Suprapubic skin (tissue), 4 donors: ENCODE results near the gene CDK5RAP1.

Source experiments
- EP300 ChIP-seq: sonication (generic); formaldehyde crosslinking; IDR thresholded peaks from one replicate; pipeline ENCODE4 v1.6.1; 2017; ENCODE audit warnings: antibody characterized with exemption
- POLR2A ChIP-seq, 2 donors: fragments of 450-650 bp; IDR thresholded peaks; one replicate each; pipeline ENCODE4 v1.6.1; 2017; ENCODE audit warnings: antibody characterized with exemption in 2 of 2, mild to moderate bottlenecking in 2 of 2, moderate library complexity in 2 of 2
- POLR2AphosphoS5 ChIP-seq, 3 donors: sonication (generic); formaldehyde crosslinking; IDR thresholded peaks; one replicate each; pipeline ENCODE4 v1.6.1; 2017; ENCODE audit warnings: antibody characterized with exemption in 3 of 3
- TF ChIP-seq, protein P1 (sequence below), 2 donors: fragments of 200-600 bp in 1 of 2; fragments of 450-650 bp in 1 of 2; sonication (generic) in 1 of 2; IDR thresholded peaks; one replicate each; pipeline ENCODE4 v1.5.1; 2016 to 2019; ENCODE audit warnings: antibody characterized with exemption in 2 of 2, mild to moderate bottlenecking in 1 of 2, moderate library complexity in 1 of 2

DNA sequence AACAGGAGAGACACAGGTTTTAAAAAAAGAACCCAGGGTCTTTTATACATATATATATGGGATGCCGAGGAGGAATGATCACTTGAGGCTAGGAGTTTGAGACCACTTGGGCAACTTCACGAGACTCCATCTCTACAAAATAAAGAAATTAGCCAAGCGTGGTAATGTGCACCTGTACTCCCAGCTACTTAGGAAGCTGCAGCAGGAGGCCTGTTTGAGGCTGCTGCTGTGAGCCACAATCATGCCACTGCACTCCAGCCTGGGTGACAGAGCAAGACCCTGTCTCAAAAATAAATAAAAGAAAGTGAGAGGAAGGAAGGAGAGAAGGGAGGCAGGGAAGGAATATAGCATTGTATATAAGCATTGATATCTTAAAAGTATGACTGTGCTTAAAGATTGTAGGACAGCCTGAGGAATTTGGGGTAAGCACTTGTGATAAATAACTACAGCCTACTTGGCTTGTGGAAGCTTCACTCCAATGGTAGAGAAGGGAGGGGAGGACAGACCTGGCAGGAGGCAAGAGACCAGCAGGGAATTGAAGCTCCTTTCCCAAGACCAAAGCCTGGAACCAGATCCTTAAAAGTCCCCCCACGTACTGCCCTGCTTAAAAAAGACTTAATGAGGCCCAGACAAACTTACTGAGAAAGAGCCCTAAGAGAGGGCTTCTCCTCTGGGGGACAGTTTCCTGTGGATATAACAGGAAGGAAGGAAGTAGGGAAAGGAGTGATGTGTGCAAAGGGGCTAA, 44.7 kb upstream of the CDK5RAP1 start:
- TF ChIP-seq, protein P1, sequence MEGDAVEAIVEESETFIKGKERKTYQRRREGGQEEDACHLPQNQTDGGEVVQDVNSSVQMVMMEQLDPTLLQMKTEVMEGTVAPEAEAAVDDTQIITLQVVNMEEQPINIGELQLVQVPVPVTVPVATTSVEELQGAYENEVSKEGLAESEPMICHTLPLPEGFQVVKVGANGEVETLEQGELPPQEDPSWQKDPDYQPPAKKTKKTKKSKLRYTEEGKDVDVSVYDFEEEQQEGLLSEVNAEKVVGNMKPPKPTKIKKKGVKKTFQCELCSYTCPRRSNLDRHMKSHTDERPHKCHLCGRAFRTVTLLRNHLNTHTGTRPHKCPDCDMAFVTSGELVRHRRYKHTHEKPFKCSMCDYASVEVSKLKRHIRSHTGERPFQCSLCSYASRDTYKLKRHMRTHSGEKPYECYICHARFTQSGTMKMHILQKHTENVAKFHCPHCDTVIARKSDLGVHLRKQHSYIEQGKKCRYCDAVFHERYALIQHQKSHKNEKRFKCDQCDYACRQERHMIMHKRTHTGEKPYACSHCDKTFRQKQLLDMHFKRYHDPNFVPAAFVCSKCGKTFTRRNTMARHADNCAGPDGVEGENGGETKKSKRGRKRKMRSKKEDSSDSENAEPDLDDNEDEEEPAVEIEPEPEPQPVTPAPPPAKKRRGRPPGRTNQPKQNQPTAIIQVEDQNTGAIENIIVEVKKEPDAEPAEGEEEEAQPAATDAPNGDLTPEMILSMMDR (IDR thresholded peaks at IDR 0.05) = no peak
- TF ChIP-seq POLR2A (IDR thresholded peaks at IDR 0.05) = no peak
- TF ChIP-seq POLR2AphosphoS5 (IDR thresholded peaks at IDR 0.05) = no peak
- TF ChIP-seq EP300 = no peak
